GM19238 (cell line): Measurements from ENCODE around the gene TMEM74B.

ENCODE experiments used
- DNase-seq: peaks from one replicate; pipeline ENCODE4 v3.0.0; 2011; ENCODE audit warnings: low spot score; ENCODE audit not compliant: insufficient read length

The TMEM74B gene

GRCh38 chr20:1144401-1145172 is 40.2 kb downstream of the TMEM74B start:
- no peak for DNase-seq

- DNase-seq, result no peak
These were observed 47.5 kb downstream of the TMEM74B start for GRCh38 chr20:1137236-1137635.

GRCh38 chr20:1134836-1135235 is 49.9 kb downstream of the TMEM74B start:
- no peak for DNase-seq

- no peak for DNase-seq
These were observed 50.4 kb downstream of the TMEM74B start for GRCh38 chr20:1134355-1134754.

GRCh38 chr20:1131354-1131753 is 53.4 kb downstream of the TMEM74B start:
- no peak for DNase-seq

GRCh38 chr20:1130847-1131246 is 53.9 kb downstream of the TMEM74B start:
- DNase-seq, result no peak
